WERI-Rb-1 (cell line): Measurements from ENCODE around the gene UPF3B.
"Not testable (repeated sequence)": the region's sequence is repeated elsewhere in the genome, so short reads cannot be mapped to it uniquely, and the experiment has no call there.

Experiments
- DNase-seq: peaks from one replicate; pipeline ENCODE4 v3.0.0-alpha.2; 2020
- H3K27ac ChIP-seq: fragments of 250-450 bp; sonication (Bioruptor Pico); 2 replicates; pipeline ENCODE4 v1.5.1; 2020; ENCODE audit warnings: mild to moderate bottlenecking, moderate library complexity
- H3K27me3 ChIP-seq: fragments of 250-450 bp; sonication (Bioruptor Pico); 2 replicates; pipeline ENCODE4 v1.5.1; 2021; ENCODE audit warnings: mild to moderate bottlenecking, low read depth, moderate library complexity; ENCODE audit not compliant: insufficient read depth, severe bottlenecking
- H3K36me3 ChIP-seq: fragments of 250-450 bp; sonication (Bioruptor Pico); 2 replicates; pipeline ENCODE4 v1.5.1; 2020; ENCODE audit warnings: mild to moderate bottlenecking, moderate library complexity
- H3K4me3 ChIP-seq: 2 replicates; pipeline ENCODE4 v1.5.1; 2011; ENCODE audit warnings: low read depth, mild to moderate bottlenecking, control low read depth, low read length
- H3K9me3 ChIP-seq: fragments of 250-450 bp; sonication (Bioruptor Pico); 2 replicates; pipeline ENCODE4 v1.5.1; 2021; ENCODE audit warnings: mild to moderate bottlenecking, moderate library complexity; ENCODE audit not compliant: severe bottlenecking
- TF ChIP-seq, protein P1 (sequence below): IDR thresholded peaks from 2 replicates; pipeline ENCODE4 v1.5.1; 2011; ENCODE audit warnings: low read depth, mild to moderate bottlenecking, control low read depth, inconsistent platforms, low read length

The UPF3B gene

DNA sequence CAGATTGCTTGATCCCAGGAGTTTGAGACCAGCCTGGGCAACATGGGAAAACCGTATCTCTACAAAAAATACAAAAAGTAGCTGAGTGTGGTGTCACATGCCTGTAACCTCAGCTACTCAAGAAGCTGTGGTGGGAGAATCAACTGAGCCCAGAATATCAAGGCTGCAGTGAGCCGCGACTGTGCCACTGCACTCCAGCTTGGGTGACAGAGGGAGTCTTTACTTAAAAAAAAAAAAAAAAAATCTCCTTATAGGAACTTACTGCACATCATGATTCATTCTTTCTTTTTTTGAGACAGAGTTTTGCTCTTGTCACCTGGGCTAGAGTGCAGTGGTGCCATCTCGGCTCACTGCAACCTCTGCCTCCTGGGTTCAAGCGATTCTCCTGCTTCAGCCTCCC is 24.3 kb downstream of the UPF3B start:
- Histone ChIP-seq H3K27ac (no peak overlapping the region), H3K36me3 (peaks cover 3% of the 10 kb centered on the region), H3K4me3 (no peak overlapping the region), H3K27me3 (peaks cover 3% of the 10 kb centered on the region), H3K9me3 (no peaks in the 10 kb centered on the region)
- no peak for DNase-seq
- TF ChIP-seq, protein P1, sequence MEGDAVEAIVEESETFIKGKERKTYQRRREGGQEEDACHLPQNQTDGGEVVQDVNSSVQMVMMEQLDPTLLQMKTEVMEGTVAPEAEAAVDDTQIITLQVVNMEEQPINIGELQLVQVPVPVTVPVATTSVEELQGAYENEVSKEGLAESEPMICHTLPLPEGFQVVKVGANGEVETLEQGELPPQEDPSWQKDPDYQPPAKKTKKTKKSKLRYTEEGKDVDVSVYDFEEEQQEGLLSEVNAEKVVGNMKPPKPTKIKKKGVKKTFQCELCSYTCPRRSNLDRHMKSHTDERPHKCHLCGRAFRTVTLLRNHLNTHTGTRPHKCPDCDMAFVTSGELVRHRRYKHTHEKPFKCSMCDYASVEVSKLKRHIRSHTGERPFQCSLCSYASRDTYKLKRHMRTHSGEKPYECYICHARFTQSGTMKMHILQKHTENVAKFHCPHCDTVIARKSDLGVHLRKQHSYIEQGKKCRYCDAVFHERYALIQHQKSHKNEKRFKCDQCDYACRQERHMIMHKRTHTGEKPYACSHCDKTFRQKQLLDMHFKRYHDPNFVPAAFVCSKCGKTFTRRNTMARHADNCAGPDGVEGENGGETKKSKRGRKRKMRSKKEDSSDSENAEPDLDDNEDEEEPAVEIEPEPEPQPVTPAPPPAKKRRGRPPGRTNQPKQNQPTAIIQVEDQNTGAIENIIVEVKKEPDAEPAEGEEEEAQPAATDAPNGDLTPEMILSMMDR = no peak

DNA sequence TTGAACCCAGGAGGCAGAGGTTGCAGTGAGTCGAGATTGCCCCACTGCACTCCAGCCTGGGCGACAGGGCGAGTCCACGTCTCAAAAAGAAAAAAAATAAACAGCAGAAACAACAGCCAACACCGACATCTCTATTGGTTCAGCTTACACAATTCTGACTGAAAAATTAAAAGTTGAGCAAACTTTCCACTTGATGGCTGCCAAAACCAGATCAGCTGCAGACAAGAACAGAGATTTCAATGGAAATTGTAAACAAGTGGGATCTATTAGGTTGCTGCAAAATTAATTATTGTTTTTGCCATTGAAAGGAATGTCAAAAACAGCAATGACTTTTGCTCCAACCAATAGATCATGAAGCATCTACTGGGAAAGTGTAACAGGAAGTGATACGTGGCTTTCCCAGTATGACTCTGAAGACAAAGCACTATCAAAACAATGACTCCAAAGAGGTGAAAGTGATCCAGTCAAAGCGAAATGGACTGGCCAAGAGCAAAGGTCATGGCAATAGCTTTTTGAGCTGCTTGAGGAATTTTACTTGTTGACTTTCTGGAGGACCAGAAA is 26.3 kb downstream of the UPF3B start:
- Histone ChIP-seq H3K27me3 (peaks cover 3% of the 10 kb centered on the region), H3K9me3 (no peaks in the 10 kb centered on the region), H3K27ac (no peak overlapping the region), H3K36me3 (no peaks in the 10 kb centered on the region; the same call in 1 of the 2 replicates), H3K4me3 (no peak overlapping the region)
- TF ChIP-seq, protein P1 = no peak
- no peak for DNase-seq

DNA sequence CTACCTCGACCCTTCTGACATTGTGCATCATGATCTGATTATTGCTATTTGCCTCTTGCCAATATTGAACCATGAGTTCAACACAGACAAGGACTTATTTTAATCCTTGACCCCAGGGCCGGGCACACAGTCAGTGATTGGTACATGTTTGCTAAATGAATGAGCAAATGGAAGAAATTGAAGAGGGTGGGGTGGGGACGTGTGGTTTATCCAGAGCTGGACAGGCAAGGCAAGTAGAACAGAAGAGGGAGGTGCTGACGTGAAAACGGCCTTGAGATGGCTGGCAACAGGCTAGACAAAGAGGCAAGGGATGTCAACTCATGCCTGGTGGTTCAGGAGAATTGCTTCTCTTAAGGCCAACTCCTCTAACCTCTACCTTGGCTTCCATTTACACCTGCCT is 28.5 kb downstream of the UPF3B start:
- not testable (repeated sequence) for H3K36me3 ChIP-seq, H3K4me3 ChIP-seq, H3K27me3 ChIP-seq, H3K27ac ChIP-seq, H3K9me3 ChIP-seq, DNase-seq

DNA sequence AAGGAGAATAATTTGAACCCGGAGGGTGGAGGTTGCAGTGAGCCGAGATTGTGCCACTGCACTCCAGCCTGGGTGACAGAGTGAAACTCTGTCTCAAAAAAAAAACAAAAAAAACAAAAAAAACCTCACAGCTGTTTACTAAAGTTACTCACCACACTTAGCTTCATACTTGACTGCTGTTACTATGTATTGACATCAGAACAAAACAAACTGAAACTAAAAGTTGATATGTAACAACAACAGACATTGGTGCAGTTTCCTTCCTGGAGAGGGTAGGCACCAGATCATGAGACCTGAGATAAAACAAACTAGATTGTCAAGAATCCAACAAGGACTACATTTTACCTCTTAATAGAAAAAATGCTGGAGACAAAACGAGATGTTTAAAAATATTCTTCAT is 31.1 kb downstream of the UPF3B start:
- DNase-seq, H3K9me3 ChIP-seq: not testable (repeated sequence)

DNA sequence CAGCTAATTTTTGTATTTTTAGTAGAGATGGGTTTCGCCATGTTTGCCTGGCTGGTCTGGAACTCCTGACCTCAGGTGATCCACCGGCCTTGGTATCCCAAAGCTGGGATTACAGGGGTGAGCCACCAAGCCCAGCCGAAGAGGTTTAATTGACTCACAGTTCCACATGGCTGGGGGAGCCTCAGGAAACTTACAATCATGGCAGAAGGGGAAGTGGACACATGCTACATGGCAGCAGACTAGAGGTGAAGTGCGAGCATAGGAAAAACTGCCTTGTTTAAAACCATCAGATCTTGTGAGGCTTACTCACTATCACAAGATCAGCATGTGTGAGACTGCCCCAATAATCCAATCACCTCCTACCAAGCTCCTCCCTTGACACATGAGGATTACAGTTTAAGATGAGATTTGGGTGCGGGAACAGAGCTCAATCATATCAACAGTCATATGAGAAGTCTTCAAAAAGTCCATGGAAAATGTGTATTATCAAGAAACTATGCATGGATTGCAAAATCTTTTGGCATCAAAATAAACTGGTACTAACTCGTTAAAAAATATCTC is 35.6 kb downstream of the UPF3B start:
- H3K4me3 ChIP-seq = no peak overlapping the region
- peaks cover 10% of the 10 kb centered on the region for H3K27me3 ChIP-seq
- H3K27ac ChIP-seq = no peak overlapping the region
- TF ChIP-seq, protein P1 = no peak
- H3K36me3 ChIP-seq = no peaks in the 10 kb centered on the region
- H3K9me3 ChIP-seq = no peaks in the 10 kb centered on the region
- DNase-seq = peak; percentile 16

More for the DNA sequence above, 31.1 kb downstream of the UPF3B start:
- H3K27me3 ChIP-seq = peaks cover 14% of the 10 kb centered on the region
- H3K36me3 ChIP-seq, H3K27ac ChIP-seq, H3K4me3 ChIP-seq: not testable (repeated sequence)

DNA sequence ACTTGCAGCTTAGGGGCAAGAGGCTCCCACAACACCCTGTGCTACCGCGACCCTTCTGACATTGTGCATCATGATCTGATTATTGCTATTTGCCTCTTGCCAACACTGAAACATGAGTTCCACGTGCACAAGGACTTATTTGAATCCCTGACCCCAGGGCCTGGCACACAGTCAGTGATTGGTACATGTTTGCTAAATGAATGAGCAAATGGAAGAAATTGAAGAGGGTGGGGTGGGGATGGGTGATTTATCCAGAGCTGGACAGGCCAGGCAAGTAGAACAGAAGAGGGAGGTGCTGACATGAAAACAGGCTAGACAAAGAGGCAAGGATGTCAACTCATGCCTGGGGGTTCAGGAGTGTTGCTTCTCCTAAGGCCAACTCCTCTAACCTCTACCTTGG is 36.5 kb downstream of the UPF3B start:
- no peak overlapping the region for H3K27ac ChIP-seq
- no peak for DNase-seq
- H3K27me3 ChIP-seq = peaks cover 10% of the 10 kb centered on the region
- H3K4me3 ChIP-seq = no peak overlapping the region
- no peaks in the 10 kb centered on the region for H3K36me3 ChIP-seq
- H3K9me3 ChIP-seq = no peaks in the 10 kb centered on the region
- TF ChIP-seq, protein P1 = no peak

DNA sequence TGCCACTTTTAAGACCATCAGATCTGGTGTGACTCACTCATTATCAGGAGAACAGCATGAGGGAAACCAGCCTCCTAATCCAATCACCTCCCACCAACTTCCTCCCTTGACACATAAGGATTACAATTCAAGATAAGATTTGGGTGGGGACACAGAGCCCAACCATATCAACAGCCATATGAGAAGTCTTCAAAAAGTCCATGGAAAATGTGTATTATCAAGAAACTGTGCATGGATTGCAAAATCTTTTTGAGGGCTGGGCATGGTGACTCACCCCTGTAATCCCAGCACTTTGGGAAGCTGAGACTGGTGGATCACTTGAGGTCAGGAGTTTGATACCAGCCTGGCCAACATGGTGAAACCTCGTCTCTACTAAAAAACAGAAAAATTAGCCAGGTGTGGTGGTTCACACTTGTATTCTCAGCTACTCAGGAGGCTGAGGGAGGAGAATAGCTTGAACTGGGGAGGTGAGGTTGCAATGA is 43.5 kb downstream of the UPF3B start:
- DNase-seq = no peak
- H3K9me3 ChIP-seq = no peaks in the 10 kb centered on the region
- H3K27ac ChIP-seq = no peak overlapping the region
- H3K27me3 ChIP-seq = peaks cover 2% of the 10 kb centered on the region
- H3K4me3 ChIP-seq = no peak overlapping the region
- H3K36me3 ChIP-seq = no peaks in the 10 kb centered on the region
- TF ChIP-seq, protein P1 = no peak

DNA sequence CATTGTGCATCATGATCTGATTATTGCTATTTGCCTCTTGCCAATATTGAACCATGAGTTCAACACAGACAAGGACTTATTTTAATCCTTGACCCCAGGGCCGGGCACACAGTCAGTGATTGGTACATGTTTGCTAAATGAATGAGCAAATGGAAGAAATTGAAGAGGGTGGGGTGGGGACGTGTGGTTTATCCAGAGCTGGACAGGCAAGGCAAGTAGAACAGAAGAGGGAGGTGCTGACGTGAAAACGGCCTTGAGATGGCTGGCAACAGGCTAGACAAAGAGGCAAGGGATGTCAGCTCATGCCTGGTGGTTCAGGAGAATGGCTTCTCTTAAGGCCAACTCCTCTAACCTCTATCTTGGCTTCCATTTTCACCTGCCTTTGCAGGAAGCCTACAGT is 44.3 kb downstream of the UPF3B start:
- DNase-seq, H3K27me3 ChIP-seq, H3K27ac ChIP-seq, H3K9me3 ChIP-seq, H3K4me3 ChIP-seq, H3K36me3 ChIP-seq: not testable (repeated sequence)
